GM03348 (cell line): Measurements from ENCODE around the gene GP1BA.

Experiments
- DNase-seq: peaks from one replicate; pipeline ENCODE4 v3.0.0; 2012; ENCODE audit warnings: low spot score

Gene GP1BA

GRCh38 chr17:4938688-4939545 is 6.8 kb downstream of the GP1BA start:
- no peak for DNase-seq

DNA sequence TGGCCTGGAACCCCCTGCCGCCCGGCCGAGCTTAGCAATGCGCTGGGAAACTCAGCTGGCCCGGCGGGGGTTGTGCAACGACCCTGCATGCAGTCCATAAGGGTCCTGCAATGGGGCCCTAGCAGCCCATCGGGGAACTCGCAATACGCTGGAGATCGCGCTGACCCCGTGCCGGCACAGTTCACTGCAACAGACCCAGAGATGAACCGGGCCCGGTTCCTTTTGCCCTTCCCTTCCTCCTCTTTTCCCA is 7.4 kb downstream of the GP1BA start:
- no peak for DNase-seq

DNA sequence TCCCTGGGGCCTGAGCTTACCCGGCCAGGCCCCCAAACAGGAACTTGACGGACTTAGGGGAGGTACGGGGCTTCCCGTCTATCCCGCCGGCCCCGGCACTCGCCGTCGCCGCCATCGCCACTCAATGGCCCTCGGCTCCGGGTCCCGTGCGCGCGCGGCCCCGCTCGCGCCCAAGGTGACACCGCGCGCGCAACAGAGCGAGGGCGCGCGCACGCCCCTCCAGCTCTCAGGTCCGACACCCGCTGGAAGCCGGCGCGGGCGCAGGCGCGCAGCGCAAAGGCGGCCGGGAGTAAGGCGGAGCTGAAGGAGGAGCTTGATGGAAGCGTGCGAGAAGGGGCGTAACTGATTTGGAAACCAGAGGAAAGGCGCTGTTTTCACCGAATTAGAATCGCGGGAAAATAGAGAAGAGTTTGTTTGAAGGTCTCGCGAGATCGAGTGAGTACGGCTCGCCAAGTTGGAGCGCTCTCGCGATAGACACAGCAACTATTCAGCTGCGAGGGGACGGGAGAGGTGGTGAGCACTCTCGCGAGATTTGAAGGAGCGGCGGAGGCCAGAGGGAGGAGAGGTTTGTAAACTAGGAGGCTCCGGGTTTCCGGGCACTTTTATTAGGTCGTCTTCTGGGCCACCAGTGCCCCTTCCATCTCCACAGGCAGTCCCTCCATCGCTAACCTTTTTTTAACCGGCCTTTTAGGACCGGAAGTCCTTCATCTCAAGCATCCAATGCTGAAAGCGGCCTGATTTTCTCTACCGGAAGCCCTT is 7.9 kb downstream of the GP1BA start, which contains the start of the genes RNF167 and SLC25A11:
Gene RNF167, plus strand, starts transcription at position 473 of the 759 bp plus-strand sequence. CDS start 642 bp downstream, outside the sequence.
Gene SLC25A11, minus strand, starts transcription at position 251 of the 759 bp plus-strand sequence. Its CDS starts 136 bp downstream, at position 115.
- peak; percentile 98 for DNase-seq

DNA sequence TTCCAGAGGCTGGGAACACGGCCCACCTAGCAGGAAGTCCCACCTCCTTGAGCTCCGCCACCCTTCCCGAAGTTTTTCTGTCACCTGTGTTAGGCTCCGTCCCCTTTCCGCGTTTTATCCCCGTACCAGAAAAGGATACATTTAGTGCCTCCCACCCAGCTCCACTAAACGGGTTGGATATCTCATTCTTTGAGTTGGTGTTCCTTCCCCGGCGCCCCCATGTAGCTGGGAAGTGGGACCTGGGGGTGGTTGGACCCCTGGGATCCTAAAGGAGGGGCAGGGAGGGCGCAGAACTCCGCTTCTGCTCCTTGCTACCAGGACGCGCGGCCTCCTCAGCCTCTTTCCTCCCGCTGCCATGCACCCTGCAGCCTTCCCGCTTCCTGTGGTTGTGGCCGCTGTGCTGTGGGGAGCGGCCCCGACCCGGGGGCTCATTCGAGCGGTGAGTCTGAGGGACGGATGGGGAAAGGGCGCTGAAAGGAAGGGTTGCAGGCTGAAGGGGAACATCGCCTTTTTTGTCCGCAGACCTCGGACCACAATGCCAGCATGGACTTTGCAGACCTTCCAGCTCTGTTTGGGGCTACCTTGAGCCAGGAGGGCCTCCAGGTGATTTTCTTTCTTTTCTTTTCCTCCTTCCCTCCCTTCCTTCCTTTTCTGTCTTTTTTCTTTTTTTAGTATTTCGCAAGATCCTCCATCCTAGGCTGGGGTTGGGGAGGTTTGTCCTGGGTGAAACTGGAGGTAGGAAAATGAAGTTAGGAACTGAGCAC is 8.7 kb downstream of the GP1BA start:
- DNase-seq: peak; percentile 82

GRCh38 chr17:4941319-4941610 is 9.2 kb downstream of the GP1BA start:
- DNase-seq: no peak

- no peak for DNase-seq
Measured at GRCh38 chr17:4942760-4943508, 10.9 kb downstream of the GP1BA start.

DNA sequence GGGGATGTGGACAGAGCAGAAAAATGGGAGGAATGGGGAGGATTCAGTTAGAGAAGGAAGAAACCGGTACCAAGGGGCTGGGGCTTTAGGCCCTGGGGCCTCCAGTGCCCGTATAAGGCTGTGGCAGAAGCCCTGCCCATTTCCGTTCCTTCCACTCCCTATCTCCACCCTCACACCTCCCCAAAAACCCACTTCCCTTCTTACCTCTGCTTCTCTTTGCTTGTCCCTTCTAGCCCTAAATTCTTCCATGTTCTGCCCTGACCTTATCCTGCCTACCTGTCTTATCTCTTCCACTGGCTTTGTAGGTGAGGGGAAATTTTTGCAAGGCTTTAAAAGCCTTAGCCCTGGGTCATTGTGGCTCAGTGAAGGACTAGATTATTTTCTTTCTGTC is 12.1 kb downstream of the GP1BA start:
- no peak for DNase-seq

- DNase-seq: no peak
Measured at GRCh38 chr17:4944554-4945175, 12.6 kb downstream of the GP1BA start.

DNA sequence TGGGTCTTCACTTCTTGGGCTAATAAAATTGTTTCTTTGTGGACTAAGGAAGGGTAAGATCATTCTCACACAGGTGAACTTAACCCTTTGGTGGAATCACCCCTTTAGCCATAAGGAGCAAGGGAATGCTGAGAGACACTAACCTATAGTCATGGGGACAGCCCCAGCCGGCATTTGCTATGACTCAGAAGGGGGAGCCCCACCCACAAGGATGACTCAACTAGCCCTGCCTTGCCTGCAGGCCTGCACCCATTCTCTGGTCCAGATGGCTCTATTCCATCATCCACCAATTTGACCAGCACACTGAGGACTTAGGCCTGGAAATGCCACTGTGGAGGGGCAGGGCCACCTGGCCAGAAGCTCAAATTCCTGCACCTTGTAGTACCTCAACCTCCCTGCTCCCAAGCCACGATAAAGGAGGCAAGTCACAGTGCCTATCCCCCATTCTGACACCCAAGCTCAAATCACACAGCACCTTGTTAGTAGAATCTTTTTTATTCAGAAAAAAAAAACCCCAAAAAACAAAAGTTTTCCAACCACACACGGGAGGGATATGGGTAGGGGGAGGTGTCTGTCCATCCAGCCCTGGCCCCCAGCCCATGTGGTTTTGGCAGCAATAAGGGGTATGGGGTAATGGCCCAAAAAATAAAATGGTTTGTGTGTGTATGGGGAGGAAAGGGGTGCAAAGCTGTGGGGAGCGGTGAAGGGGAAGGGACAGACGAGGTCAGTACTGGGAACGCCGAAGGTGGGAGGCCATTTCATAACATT is 13.3 kb downstream of the GP1BA start:
- peak; percentile 92 for DNase-seq

DNA sequence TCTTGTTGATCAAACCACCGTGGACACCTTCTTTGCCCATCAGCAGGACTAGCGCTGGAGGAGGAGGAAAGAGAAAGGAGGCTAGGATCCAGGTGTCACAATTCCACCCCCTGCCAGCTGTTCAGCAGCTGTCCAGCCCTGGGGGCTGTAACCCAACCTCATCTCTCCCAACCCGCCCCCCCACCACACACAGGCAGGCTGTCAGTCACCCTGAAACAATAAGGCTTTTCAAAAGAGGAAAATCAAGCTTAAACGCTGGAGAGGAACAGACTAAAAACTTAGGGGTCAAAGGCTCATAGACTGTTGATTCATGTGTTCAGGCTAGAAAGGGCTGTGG is 13.8 kb downstream of the GP1BA start:
- DNase-seq: no peak

DNA sequence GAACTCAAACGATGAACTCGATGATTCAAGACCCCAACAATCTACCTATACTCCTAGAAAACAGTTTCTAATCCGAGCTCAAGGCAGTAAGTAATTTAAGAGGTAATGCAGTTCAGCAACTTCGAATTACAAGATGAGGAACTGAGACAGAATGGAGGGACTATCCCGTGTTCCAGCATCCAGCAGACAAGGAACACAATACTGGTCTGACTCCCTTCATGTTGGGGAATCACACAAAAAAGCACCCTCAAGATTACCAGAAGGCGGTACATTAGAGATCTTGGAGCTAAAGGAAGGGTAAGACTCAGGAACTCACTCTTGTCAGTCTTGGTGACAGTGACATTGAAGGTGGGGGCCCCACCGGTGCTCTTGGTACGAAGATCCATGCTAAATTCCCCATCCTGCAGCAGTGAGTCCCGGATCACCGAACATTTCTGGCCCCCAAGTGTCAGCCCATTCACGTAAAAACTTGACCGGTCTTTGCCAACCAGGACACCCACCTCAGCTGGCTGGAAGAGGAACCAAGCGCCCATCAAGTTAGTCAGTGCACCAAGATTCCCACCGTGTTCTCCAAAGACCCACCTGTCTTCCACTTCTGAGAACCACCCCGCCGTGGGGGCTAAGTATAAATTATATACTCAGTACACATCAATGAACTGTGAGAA is 14.4 kb downstream of the GP1BA start:
- DNase-seq: no peak

- no peak for DNase-seq
Measured at GRCh38 chr17:4947010-4947410, 14.9 kb downstream of the GP1BA start.

DNA sequence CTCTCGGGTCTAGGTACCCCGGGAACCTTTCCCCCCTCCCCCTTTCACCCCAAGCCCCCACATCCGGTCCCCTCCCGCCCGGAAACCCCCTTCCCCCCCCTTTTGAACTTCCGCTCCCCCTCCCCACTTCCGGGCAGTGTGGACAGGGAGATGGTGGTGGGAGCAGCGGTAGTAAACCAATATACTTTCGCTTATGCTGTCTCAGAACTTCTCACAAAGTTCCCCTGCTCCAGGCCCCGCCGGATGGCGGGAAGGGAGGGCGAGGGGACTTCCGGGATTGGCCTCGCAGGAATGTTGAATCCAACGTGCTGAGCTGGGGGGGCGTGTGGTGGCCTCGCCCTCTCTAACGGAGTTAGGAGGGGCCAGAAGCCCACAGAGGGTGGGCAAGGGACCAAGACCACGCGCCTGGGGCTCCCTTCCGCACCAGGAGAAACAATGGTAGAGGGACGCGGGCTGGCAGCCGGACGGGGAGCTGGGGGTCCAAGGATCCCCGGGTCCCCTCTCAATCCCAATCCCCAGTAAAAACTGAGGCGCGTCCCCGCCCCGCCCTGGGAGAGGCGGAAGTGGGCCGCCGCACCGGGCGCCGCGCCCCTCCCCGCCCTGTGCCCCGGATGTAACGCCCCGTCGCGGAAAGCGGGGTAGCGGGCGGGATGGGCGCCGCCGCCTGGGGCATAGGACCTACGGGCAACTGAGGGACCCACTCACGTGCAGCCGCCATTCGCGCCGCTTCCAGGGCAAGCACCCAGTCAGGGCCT is 15.5 kb downstream of the GP1BA start:
- DNase-seq: peak; percentile 78

- peak; percentile 94 for DNase-seq
Measured at GRCh38 chr17:4948166-4948930, 16.3 kb downstream of the GP1BA start, which contains the start of gene PFN1. Gene PFN1, minus strand, starts transcription at chr17:4948530. Its CDS starts 136 bp downstream, at chr17:4948394.

DNA sequence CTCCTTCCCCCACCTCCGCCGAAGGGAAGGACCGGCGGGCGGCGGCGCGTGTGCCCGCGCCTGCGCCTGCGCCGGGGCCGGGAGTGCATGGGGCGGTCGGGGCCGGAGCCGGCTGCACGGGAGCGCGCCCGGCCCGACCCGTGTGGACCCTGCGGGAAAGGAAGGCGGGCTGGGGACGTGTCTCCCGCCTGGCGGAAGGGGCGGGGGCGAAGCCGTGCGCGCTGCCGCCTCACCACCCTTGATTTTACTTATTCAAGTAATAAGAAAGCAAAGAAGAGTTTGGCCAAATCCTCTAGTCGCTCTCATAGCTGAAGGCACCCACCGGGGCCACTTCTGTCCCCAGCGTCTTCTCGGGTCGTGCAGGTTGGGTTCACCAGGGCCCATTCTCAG is 16.8 kb downstream of the GP1BA start:
- peak; percentile 98 for DNase-seq

DNA sequence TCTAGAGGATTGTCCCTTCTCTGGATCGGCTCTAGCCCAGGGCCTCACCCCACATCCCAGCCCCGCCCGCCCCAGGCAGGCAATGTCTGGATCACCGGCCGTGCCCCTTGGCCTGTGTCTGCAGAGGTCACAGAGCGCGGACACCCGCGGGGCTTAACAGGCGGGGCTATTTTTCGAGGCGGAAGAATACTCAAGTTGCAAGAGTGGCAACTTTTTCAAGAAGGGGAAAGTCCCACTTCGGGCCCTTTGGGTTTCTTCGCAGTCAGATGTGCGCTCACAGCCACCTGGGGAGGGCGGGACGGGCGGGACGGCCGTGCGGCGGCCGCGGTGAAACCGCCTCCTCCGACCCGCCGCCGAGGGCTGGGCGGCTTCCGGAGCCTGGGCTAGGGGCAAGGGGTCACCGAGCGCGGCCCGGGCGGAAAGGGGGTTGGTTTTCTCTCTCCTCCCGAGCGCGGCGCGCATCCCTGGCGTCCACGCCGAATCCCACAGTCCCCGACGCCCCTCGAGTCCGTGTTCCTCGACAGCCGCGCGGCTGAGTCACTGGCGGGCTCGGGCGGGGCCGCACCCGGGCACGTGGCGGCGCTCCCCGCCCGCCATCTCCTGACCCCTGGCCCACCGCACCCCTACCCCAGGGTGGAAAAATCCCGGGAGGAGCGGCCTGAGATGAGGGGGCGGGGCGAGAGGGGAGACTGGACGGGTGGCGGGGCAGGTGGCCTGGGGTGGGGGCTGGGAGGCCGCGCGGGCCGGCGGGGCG is 17.4 kb downstream of the GP1BA start:
- DNase-seq: peak; percentile 84

DNA sequence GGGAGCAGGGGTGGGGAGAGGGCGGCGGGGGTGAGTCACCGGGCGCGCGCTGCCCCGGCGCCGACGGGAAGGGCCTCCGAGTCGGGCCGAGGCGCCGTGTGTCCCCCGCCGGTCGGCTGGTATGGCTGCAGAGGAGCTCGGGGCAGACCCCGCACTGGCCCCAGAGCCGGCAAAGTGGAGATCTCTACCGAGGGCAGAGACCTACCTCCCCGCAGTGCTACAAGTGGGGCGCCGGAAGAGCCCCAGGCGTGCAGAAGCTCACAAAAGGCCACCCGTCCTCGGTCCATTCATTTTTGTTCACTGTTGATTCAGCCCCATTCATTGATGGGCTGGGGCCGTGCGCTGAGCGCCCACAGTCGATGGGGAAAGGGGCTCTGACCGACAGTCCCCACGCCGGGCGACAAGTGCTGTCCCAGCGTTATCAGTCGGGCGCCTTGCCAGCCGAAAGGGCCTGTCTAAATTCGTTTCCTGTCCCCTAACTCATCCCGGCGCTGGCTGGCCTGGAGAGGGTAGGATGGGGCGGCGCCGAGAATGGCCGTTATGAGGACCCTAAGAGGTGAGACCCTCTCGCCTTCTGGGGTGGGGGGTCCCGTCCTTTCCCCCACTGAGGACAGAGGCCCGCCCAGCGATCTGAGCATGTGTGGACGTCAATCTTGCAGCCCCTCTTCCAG is 18.1 kb downstream of the GP1BA start:
- no peak for DNase-seq
